Osteocyte (in vitro differentiated cells): ENCODE measurements around the gene ABCG1. TPM values are rescaled to one million over a fixed set of nuclear protein-coding genes. Genes with fewer than 3 reads are reported as not detected.

Source experiments
- DNase-seq: peaks from one replicate; pipeline ENCODE4 v3.0.0; 2021; ENCODE audit warnings: mixed read lengths; ENCODE audit not compliant: unreplicated experiment; ENCODE audit errors: extremely low spot score
- H3K27ac Mint-ChIP-seq: one replicate; pipeline ENCODE4 v1.8.0; 2021; ENCODE audit warnings: mild to moderate bottlenecking, mixed read lengths; ENCODE audit not compliant: unreplicated experiment
- H3K27me3 Mint-ChIP-seq: one replicate; pipeline ENCODE4 v1.8.0; 2021; ENCODE audit warnings: mixed read lengths; ENCODE audit not compliant: unreplicated experiment
- H3K36me3 Mint-ChIP-seq: one replicate; pipeline ENCODE4 v1.8.0; 2021; ENCODE audit warnings: mixed read lengths; ENCODE audit not compliant: unreplicated experiment
- H3K4me1 Mint-ChIP-seq: one replicate; pipeline ENCODE4 v1.8.0; 2021; ENCODE audit warnings: mixed read lengths; ENCODE audit not compliant: unreplicated experiment
- H3K4me3 Mint-ChIP-seq: one replicate; pipeline ENCODE4 v1.8.0; 2021; ENCODE audit warnings: mild to moderate bottlenecking, moderate library complexity, mixed read lengths; ENCODE audit not compliant: unreplicated experiment
- H3K9me3 Mint-ChIP-seq: one replicate; pipeline ENCODE4 v1.8.0; 2021; ENCODE audit warnings: mixed read lengths; ENCODE audit not compliant: unreplicated experiment
- total RNA-seq: library from RNA; stranded (reverse); gene quantifications from 2 replicates; pipeline ENCODE4 v1.2.1, GENCODE V29; 2021
- TF ChIP-seq, protein P1 (sequence below): fragments of 200-600 bp; sonication (generic); IDR thresholded peaks from 2 replicates; pipeline ENCODE4 v1.5.0; 2021; ENCODE audit warnings: antibody characterized with exemption, mild to moderate bottlenecking, moderate library complexity

ABCG1 gene
- total RNA-seq, 1 donor from 2014 or later, result 16.5 TPM

DNA sequence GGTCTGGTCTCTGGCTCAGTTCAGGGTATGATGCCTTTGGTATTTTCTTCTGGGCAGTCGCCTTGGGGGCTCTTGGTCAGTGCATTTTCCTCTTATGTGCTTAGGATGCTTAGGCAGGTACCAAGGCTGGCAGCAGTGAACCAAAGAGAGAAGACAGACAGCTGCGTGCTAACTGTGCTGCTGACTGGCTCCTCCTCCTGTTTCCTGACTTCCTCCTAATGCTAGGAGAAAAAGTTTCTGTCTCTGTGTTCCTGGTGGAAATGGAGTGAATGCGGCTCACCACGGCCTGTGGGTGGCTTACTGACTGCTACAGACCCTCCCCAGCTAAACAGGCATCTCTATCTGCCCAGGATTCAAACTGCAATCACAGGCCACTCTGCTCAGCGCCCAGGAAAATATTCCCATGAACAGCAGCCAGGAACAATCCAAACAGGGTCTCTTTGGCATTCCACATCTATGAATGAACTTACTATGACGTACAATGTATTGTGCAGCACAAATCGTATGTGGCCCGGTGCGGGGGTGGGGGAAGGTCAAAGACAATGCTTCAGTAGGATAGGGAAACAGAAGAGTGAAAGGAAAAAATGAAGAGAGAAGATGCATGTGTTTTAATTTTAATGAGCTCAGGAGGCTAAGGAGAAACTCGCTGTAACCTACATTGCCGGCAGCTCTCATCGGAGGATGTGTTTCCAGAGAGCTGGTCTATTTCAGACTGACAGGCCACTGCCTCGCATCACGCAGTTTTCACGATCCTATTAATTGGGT is 2.8 kb downstream of the ABCG1 start:
- peak; percentile 79 for DNase-seq
- H3K27me3 Mint-ChIP-seq, result peaks cover 59% of the 10 kb centered on the region
- H3K9me3 Mint-ChIP-seq, result no peaks in the 10 kb centered on the region
- peaks cover 9% of the 10 kb centered on the region for H3K4me1 Mint-ChIP-seq
- H3K27ac Mint-ChIP-seq, result no peak overlapping the region
- no peak overlapping the region for H3K4me3 Mint-ChIP-seq
- peaks cover 4% of the 10 kb centered on the region for H3K36me3 Mint-ChIP-seq
- TF ChIP-seq, protein P1, sequence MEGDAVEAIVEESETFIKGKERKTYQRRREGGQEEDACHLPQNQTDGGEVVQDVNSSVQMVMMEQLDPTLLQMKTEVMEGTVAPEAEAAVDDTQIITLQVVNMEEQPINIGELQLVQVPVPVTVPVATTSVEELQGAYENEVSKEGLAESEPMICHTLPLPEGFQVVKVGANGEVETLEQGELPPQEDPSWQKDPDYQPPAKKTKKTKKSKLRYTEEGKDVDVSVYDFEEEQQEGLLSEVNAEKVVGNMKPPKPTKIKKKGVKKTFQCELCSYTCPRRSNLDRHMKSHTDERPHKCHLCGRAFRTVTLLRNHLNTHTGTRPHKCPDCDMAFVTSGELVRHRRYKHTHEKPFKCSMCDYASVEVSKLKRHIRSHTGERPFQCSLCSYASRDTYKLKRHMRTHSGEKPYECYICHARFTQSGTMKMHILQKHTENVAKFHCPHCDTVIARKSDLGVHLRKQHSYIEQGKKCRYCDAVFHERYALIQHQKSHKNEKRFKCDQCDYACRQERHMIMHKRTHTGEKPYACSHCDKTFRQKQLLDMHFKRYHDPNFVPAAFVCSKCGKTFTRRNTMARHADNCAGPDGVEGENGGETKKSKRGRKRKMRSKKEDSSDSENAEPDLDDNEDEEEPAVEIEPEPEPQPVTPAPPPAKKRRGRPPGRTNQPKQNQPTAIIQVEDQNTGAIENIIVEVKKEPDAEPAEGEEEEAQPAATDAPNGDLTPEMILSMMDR, result no peak

DNA sequence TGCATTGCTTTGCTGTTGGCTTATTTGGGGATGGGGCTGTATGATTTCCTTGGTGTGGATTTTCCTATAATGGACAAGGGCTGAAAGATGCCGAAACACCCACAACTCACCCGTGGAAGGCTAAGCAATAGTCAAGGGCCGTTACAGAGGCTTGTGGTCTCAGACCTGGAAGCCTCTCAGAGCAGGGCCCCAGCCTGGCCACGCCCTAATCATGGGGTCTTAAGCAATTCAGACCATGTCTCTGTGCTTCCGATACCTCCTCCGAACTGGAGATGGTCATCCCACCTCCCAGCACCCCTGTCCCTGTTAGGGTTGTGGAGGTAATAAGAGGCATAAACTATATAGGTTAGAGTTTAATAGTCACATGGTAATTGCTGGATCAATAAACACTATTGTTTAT is 3.4 kb downstream of the ABCG1 start:
- TF ChIP-seq, protein P1, result no peak
- H3K4me3 Mint-ChIP-seq, result no peak overlapping the region
- H3K27me3 Mint-ChIP-seq, result peaks cover 57% of the 10 kb centered on the region
- peaks cover 9% of the 10 kb centered on the region for H3K4me1 Mint-ChIP-seq
- DNase-seq, result no peak
- H3K27ac Mint-ChIP-seq, result no peak overlapping the region
- no peaks in the 10 kb centered on the region for H3K9me3 Mint-ChIP-seq
- peaks cover 7% of the 10 kb centered on the region for H3K36me3 Mint-ChIP-seq

DNA sequence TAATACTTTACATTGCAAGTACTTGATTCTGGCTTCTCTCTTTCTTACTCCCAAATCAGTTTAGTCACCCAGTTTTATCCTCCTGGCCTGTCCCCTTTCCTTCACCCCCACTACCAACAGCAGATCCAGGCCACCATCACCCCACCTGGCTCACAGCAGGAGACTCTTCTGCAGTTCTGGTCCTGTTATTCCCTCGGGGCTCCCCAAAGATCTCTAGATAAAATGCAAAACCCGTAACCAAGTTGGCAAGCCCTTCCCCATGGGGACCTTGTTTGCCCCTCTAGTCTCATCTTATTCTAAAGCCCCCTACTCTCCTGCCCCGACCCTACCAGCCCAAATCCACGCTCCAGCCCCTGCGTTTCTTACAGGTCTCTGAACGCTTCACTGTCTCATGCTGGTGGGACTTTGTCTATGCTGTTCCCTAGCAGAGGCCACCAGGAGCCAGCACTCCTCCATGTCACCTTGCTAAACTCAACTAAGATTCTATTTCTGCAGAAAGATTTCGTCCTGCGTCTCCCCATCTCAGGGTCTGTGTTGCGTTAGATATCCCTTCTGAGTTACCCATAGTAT is 4.0 kb downstream of the ABCG1 start:
- Mint-ChIP-seq H3K9me3 (no peaks in the 10 kb centered on the region), H3K36me3 (peaks cover 7% of the 10 kb centered on the region), H3K27ac (no peak overlapping the region), H3K4me3 (no peak overlapping the region), H3K27me3 (peaks cover 55% of the 10 kb centered on the region), H3K4me1 (peaks cover 13% of the 10 kb centered on the region)
- DNase-seq, result no peak
- TF ChIP-seq, protein P1, result no peak

DNA sequence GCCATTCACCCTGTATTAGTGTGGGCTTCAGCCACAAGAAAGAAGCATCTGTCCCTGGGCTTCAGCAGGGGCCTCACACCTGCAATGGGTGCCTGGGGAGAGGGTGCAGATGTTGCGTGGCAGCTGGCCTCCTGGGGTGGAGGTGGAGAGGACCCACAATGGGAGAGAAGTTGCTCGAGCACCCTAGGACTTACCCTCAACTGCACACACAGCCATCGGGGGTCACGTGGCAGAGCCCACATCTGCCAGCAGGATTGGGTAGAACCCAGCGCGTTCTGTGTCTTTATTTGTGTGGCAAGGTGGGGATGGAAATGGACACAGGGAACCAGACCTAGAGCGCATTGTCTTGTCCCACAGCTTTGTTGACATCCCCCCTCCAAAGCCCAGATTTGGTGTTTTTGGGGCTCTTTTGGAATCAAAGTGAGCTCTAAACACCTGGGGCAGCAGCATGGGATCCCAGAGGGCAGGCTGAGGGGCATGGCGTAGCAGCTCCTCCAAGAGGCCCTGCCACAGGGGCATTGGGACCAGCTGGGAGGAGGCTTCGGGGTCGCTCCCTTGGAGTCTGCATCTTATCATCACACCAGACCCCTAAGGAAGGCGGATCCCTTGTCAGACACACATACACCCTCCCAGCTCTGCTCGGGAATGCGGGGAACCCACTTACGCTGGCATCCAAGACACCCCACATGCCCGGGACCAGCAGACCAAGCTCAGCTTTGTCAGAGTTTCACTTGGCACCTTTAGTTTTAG is 5.1 kb downstream of the ABCG1 start:
- Mint-ChIP-seq H3K4me3 (no peak overlapping the region), H3K27me3 (peaks cover 53% of the 10 kb centered on the region), H3K36me3 (peaks cover 7% of the 10 kb centered on the region), H3K4me1 (peaks cover 22% of the 10 kb centered on the region), H3K9me3 (no peaks in the 10 kb centered on the region), H3K27ac (no peak overlapping the region)
- TF ChIP-seq, protein P1, result no peak
- DNase-seq, result no peak

DNA sequence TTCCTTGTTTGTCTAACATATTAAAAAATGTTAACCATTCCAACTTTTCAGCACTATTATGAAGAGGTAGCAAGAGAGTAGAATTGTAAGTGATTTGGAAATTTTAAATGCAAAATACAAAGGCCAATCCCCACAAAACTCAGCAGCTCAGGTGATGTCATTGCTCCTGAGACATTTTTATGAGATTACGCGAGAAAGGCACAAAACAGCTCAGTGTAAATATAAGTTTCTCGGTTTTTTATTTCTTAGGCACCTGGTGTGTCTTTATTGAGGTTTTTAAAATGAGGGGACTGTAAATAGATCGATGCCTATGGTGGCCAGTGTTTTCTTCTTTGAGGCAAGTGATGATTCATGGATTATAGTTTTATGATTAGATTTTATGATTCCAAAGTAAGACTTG is 6.1 kb downstream of the ABCG1 start:
- H3K9me3 Mint-ChIP-seq, result no peaks in the 10 kb centered on the region
- H3K36me3 Mint-ChIP-seq, result peaks cover 7% of the 10 kb centered on the region
- H3K4me3 Mint-ChIP-seq, result no peak overlapping the region
- no peak for DNase-seq
- H3K27ac Mint-ChIP-seq, result no peak overlapping the region
- peaks cover 51% of the 10 kb centered on the region for H3K27me3 Mint-ChIP-seq
- TF ChIP-seq, protein P1, result no peak
- peaks cover 22% of the 10 kb centered on the region for H3K4me1 Mint-ChIP-seq
